Measurements from ENCODE around the gene CRELD2.

The CRELD2 gene

GRCh38 chr22:49971232-49972162 is 53.1 kb downstream of the CRELD2 start:
- no peak for DNase-seq

GRCh38 chr22:49972163-49973017 is 54.0 kb downstream of the CRELD2 start:
- DNase-seq, result no peak

DNA sequence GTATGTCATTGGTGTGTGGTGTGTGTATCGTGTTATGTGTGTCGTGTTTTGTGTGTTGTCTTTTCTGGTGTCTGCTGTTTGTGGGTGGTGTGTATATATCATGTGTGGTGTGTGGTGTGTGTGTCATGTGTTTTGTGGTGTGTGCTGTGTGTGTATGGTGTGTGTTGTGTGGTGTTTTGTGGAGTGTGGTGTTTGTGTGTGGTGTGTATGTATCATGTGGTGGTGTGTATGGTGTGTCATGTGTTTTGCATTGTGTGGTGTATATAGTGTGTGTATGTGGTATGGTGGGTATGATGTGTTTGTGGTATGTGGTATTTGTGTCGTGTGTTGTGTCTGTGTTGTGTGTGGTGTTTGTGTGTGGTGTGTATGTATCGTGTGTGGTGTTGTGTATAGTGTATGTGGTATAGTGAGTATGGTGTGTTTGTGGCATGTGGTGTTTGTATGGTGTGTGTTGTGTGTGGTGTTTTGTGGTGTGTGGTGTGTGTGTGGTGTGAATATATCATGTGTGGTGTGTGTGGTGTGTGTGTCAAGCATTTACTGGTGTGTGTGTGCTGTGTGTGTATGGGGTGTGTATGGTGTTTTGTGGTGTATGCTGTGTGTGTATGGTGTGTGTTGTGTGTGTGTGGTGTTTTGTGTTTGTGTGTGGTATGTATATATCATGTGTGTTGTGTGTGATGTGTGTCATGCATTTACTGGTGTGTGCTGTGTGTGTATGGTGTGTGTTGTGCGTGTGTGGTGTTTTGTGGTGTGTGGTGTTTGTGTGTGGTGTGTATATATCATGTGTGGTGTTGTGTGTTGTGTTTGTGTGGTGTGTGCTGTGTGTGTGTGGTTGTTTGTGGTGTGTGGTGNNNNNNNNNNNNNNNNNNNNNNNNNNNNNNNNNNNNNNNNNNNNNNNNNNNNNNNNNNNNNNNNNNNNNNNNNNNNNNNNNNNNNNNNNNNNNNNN is 54.9 kb downstream of the CRELD2 start:
- DNase-seq, result no peak

- no peak for DNase-seq
These were observed 57.3 kb downstream of the CRELD2 start for GRCh38 chr22:49975543-49976389.

GRCh38 chr22:49976439-49977175 is 58.2 kb downstream of the CRELD2 start:
- DNase-seq, result no peak

All from SHP77 treated with DMSO at 0.1 percent for 48 hours (cell line).